Activated CD4-positive, CD25-positive, alpha-beta regulatory T cell treated with anti-CD3 and anti-CD28 coated beads, Interleukin-2, amount 50 U/mL, for 24 hours (primary cell): ENCODE measurements around the gene WDR46.
A peak's percentile ranks its signal among the peaks of the same experiment; 100 is the strongest.

ENCODE experiments used
- ATAC-seq, 2 donors: fragments of 150-1000 bp; cut with Tn5 transposase; one replicate each; pipeline ENCODE4 v1.10.0; 2021; ENCODE audit warnings: mild to moderate bottlenecking in 1 of 2, moderate library complexity in 1 of 2

The WDR46 gene

DNA sequence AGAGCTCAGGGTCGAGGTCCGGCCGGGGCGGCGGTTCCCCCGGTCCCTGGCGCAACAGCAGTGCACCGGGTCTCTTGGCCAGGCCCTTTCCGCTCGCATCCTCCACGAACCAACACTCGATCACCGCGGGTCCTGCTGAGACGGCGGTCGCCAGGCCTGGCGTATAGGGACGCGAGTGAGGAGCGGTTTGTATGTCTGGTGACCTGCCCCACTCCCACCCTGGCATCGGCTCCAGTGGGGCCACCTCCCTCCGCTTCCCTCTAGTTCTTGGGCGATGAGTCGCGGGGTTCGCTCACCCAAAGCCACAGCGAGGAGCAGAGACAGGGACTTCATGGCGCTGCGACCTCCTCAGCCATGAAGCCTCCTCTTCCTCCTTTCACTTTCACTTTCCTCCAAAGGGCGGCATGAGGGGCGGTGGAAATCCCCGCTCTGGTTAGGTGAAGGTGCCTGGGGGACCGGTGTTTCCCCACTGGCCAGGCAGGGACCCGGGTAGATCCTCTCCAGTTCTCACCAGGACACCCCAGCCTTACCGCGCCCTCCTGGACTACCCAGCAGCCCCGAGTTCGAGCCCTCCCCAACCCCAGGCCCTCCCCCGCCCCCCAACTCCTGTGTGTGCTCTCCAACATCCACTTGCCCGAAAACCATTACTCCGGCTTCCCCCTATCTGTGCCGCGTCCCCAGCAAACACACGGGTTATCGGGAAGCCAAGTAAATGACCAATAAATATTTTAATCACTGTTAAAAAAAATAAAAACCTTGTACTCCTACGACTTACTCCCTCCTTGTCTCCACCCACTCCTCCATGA lies 24.9 kb upstream of the WDR46 start, which contains the start of gene TAPBP:
TAPBP (minus strand) TSS at position 370 of the 806 bp plus-strand sequence; CDS start at position 333, 37 bp downstream.
- peak; percentile 55 to 61 for ATAC-seq

DNA sequence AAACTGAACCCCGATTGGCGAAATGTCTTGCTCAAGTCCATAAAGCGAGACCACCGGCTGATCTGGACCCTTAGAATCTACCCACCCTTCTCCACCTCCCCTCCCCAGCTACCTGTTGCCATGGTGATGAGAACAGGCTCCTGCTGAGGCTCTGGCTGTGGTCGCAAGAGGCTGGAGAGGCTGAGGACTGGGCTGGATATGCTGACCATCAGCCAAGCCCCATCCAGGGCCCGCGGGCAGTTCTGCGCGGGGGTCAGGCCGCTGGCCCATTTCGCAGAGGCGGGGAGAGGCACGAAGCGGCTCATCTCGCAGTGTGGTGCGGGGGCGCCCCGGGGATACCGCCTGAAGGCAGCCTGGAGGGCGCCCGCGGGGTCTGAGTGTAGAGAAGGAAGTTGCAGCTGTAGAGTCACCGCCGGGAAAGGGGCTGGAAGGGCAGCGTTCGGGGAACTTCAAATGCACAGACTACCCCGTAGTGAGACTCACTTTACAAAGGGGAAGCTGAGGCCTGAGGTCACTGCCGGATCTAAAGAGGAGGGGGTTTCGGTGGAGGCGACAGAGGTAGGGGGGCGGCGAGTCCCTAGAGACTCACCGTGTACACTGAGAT lies 24.2 kb upstream of the WDR46 start:
- peak in 1 of 2 donors; percentile 6 for ATAC-seq

DNA sequence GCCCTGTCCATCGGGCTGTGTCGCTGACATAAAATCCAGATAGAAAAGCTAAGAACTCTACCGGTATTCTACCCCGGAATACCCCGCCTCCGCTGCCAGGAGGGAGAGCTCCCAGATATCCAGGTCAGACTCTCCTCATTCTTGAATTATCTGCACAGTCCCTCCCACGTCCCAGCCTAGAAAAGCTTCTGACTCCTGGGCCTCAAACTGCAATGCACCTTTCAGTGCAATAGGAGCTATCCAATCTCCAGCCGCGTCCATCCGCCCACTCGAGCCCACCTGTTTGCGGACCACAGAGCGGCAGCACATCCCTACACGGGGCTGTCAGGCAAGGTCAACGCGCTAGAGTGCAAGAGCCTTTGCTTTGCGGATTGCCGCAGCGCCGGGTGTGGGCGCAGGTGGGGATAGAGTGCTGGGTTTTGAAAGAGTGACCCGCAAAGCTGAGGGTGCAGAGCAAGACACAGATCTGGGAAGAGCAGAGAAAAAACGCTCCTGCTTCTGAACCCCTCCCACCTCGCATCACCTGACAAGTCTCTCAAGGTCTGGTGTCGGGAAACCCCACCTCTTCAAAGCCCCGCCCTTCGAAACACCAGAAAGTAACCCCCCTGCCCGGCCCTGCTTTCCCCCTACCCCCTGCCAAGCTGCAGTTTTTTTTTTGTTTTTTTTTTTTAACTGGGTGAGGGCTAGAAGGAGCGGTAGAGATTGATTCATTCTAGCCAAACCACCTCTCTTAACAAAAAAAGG lies 23.5 kb upstream of the WDR46 start:
- peak; percentile 37 to 44 for ATAC-seq

DNA sequence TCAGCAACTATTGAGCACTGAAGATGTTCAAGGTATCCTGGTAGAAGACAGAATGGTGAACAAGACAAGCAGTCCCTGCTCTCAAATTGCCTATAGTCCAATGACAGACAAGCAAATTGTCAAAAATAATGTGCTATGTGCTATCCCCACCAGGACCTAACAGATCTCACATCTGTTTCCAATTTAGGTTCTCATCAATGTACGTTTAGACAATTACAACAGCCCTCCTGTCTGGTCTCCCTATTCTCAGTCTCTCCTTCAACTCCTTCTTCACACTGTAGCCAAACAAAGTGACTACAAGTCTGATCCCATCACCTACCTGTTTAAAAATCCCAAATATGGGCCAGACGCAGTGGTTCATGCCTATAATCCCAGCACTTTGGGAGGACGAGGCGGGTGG lies 17.3 kb upstream of the WDR46 start:
- no peak for ATAC-seq

DNA sequence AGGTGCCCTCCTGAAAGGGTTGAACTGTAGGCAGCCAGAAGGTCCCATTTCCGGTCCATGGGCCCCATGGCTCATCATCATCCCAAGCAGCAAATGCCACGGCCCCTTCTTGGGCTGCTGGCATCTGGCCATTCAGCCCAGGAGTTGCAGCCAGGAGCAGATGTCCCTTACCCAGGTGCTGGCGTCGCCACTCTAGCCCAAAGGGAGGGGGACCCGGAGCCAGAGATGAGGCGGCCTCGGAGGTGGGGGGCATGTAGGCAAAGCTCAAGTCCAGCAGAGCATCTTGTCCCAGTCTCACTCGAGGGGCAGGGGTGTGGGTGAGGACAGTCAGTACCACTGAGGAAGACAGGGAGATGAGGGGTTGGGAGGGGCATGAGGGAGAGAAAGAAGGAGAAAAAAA lies 16.0 kb upstream of the WDR46 start:
- no peak for ATAC-seq

DNA sequence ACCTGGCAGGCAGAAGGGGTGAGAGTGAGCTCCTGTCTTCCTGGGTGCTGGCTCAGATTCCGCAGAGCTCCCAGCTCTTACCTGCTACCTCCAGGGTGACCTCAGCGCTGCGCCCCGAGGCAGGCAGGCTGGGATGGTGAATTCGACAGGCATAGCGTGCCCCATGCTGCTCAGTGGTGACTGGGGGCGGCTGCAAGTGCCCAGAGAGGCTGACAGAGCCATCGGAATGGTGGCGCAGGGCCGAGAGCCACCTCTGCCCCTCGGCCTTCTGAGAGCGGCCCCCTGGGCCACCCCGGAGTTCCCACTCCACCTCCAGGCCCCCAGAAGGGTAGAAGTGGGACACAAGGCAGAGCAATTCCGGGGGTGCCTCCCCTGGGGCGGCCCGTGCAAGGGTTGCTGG lies 15.2 kb upstream of the WDR46 start:
- ATAC-seq = no peak

DNA sequence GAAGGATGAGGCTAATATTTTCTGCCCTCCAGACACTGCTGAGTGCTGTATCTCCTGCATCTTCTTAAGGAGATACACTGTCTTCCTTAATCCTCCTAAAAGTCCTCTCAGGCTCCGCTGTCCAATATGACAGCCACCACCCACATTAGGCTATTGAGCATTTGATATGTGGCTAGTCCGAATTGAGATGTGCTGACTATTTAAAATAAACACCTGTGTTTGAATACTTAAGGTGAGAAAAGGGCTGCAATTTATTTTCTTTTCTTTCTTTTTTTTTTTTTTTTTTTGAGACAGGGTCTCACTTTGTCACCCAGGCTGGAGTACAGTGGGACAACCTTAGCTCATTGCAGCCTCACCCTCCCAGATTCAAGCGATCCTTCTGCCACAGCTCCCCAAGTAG lies 12.8 kb upstream of the WDR46 start:
- ATAC-seq = no peak

DNA sequence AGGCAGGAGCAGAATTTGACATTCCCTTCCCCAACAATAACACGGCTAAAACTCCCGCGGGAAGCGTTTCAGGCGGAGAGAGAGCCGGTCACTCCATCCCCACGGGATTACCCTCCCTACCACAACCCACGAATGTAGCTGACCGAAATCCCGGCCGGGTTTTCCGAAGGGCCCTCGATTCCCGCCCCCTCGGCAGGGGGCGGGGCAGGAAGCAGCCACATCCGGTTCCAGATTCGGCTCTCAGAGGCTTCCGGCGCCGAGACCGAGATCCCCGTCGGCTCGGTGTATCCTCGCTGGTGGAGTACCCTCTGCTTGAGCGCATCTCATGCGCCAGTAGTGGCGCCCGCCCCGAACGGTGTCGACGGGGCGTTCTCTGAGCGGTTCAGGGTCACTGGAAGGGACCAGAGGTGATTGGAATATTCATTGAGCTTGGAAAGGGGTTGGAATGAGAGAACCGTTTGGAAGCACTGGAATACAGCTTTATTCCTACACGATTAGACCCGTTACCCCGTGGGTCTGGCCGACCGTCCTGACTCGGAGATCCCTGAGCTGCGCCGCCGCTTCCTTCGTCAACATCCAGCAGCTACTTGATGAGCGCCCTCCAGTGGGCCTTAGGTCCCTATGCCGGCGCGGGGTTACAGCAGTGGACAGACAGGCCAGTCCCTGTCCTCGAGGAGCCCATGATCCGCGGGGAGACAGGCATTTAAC lies 10.4 kb upstream of the WDR46 start:
- ATAC-seq = peak; percentile 85

DNA sequence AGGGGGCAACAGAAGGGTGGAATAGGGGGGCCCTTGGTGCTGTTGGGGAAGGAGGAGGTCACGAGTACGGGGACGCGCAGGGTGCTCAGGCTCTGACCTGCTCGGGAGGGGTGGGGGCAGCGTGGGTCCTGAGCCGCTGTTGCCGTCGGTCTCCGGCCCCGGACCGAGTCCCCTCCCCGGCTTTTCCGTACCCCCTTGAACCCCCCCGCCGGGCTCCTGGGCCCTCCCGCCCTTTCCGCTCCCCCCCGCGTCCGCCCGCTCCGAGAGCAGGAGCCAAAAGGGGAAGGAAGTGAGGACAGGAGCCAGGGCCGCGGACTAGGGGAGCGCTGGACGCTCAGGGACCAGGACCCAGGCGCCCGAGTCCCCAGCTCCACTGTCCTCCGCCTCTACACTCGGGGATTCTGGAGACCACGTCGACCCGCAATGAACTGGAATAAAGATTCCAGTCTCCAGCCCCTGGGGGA lies 9.8 kb upstream of the WDR46 start, which contains the start of gene RGL2:
RGL2 (minus strand) TSS at position 170 of the 464 bp plus-strand sequence. CDS start 332 bp downstream, outside the sequence.
- ATAC-seq = peak; percentile 28 to 44

DNA sequence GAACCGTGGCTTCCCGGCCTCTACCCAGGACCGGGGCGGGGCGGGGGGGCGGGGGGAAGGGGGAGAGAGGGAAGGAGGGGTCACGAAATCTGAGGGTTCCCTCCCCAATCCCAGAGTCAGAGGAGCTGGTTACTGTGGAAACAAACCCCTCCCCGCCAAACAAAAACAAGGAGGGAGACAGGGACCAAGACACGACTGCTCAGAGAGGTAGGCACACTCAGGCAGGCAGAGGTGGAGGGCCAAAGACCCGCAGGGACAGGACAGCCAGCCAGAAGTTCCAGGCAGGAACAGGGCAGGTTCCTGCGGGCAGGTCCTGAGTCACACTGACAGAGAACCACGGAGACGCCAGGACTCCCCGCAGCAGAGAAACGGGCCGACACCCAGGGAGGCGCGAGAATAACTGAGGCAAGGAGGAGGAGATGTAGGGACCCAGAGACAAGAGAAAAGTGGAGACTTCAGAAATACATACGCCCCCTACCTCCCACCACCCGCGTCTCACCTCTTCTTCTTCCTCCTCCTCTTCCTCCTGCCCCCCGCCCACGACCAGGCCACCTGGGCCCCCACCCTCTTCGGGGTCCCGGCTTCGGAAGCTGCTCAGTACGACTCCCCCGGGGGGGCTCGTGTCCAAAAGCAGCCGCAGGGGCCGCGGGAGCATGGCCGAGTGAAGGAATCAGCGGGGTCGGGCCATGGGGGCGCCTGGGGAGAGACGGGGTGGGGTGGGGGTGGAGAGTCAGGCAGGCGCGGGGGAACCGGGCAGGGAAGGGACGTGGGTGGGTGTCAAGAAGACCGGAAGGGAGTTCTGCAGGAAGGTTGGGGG lies 9.1 kb upstream of the WDR46 start:
- ATAC-seq = peak; percentile 23 to 34

DNA sequence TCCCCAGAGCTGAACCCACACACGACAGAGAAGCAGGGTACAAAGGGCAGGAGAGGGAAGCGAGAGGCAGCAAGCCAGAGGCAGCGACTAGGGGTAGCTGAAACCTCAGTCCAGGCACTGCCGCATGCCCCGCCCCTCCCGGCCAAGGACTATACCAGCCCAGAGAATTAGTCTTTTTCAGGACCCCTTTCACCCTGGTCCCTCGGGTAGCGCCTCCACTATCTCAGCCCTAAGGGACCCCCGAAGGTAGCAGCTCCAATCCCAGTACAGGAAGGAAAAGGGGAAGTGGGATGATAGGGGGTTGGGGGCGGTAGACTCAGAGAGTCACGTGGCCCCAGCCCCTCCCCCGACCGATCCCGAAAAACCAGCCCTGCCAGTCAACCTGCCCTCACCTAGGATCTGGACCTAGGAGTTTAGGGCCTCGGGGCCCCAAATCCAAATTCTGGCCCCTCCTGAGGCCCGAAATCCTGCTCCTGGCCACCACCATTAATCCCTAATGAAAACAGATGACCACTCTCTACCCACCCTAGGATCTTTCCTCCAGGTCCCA lies 8.4 kb upstream of the WDR46 start:
- no peak for ATAC-seq

DNA sequence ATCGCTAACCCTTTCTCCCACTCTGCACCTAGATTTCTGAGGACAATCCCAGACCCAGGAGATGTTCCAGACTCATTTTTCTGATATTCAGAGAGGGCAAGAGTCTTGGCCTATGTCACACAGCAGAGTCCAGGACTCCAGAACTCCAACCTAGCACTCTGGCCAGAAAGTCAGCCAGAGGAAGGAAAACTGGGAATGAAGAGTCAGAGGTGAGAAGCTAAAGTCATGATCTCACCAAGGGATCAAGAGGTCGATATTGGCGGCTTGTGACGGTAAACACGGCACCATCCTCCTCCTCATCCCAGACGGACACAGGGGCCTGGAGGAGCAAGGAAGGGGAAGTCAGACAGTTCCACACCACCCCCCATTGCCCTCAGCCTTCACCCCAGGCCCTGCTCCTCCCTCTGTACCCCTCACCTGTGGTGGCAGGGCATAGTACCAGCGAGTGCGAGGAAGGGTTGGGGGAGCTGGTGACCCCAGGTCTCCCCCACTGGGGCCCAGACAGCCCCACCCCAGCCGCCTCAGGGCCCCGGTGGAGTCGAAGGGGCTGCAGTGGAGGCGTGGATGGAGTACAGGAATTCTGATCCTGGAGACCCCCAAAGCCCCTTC lies 7.9 kb upstream of the WDR46 start:
- ATAC-seq = no peak

DNA sequence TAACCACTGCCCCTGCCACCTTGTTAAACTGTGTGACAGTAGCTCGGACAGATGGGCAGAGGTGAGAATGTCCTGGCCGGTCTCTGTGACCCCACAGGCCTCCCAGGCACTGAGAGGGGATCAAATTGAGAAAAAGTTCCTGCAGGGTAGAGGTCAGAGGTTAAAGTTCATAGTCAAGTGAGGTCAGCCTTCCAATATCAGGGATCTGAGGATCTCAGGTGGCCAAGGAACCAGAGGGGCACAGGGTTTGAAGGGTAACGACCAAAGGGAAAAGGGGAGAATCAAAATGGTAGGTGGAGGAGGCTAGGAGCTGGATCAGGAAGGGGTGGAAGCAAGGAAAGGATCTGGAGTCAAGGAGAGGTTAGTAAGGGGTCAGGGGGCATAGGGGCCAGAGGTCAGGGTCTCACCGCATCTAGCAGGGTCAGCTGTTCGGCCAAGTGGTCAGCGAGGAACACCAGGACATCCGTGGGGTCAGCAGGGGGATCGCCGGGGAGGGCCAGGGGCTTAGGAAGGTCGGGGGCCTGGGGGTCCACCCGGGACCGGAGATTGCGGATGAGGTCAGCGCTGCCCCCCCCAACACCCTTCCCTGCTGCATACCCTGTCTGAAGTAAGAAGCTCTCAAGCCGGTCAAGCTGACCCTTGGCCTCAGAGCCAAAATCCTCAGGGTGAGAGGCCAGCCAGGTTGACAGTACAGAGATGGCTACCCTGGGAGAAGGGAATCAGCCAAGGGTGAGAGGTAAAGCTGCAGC lies 6.8 kb upstream of the WDR46 start:
- ATAC-seq = no peak

DNA sequence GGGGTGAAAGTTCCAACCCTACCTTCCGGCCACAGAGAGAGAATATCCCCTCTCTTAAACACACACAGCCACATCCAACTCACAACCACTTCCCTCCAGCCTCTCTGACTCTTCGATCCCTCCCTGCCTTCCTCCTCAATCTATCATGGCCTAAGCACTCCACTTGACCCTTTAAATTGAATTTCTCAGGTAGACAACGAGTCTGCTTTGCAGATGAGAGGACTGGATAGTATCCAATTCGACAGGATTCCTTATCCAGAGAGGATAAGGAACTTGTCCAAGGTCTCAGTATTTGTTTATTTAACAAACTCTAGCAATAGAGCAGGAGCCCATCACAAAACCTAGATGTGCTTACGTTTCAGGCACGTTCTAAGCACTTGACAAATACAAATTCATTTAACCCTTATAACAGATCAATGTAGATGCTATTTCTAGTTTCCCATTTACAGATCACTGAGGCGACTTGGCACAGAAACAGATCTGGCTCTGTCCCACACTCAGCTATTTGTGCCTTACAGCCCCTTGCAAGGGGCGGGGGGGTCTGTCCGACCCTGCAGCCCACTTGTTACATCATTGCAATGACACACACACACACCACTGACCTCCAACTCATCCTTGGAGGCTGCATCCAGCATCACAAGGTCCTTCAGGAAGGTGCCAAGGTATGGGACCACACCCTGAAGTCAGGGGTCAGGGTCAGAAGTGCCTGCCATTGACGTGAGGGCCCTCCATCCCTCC lies 5.2 kb upstream of the WDR46 start:
- ATAC-seq = no peak

DNA sequence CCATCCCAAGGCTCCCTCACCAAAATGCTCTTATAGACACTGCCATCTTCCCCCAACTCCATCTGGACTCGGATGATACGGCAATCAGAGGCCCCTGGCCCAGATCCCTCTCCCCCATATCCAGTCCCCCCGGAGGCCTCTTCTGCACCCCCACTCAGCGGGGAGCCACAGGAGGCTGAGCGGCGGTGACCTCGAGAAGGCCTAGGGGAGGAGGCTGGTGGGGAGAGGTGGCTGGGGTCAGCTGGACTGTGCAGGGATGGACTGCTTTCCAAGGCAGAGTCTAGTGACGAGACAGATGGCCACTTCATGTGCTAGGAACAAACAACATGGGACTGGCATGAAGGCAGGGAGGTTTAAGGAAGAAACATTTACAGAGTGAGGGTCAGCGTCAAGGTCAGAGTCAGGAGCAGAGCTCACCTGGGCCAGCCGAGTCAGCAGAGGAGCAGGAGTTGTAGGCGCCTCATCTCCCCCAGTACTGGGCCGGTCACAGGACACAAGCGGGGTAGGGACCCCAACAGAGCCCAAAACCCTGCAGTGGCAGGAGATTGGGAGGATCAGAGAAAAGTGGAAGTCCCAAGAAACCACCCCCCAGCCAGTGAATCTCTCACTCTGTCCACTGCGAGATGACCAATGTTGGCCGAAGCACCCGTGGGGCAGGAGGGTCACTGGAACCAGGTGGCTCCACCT lies 4.1 kb upstream of the WDR46 start:
- no peak for ATAC-seq

DNA sequence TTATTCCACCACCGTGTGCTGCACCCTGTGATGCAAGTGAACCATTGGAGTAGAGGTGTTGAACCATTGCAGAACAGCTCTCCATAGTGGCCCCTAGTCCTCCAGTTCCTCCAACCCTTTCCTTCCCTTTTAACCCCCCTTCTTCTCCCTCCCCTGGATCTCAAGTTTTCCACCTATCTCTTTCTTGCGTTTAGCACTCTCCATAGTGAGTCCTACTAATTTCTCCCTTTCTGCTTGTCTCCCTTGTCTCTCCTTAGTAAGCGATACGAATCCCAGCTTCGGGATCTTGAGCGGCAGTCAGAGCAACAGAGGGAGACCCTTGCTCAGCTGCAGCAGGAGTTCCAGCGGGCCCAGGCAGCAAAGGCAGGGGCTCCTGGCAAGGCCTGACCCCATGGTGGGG lies 1.4 kb upstream of the WDR46 start:
- ATAC-seq = no peak

DNA sequence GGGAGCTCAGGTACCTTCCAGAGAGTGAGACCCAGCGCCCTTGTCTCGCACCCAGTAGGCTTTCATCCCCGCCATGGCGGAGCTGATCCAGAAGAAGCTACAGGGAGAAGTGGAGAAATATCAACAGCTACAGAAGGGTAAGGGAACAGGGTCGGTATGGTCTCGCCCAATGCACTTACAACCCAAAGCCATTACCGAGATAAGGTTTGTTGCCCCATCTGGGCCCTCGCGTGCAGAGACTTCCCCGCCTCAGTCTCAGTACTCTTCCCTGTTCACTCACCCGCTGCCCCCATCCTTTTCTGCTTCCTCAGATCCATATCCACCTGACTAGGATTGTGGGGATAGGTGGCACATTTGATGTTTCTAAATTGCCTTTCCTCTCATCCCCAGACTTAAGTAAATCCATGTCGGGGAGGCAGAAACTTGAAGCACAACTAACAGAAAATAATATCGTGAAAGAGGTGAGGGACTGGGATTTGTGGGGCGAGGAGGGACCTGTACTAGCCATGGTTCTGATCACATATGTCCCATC lies 811 bp upstream of the WDR46 start:
- ATAC-seq = peak; percentile 1 to 6

DNA sequence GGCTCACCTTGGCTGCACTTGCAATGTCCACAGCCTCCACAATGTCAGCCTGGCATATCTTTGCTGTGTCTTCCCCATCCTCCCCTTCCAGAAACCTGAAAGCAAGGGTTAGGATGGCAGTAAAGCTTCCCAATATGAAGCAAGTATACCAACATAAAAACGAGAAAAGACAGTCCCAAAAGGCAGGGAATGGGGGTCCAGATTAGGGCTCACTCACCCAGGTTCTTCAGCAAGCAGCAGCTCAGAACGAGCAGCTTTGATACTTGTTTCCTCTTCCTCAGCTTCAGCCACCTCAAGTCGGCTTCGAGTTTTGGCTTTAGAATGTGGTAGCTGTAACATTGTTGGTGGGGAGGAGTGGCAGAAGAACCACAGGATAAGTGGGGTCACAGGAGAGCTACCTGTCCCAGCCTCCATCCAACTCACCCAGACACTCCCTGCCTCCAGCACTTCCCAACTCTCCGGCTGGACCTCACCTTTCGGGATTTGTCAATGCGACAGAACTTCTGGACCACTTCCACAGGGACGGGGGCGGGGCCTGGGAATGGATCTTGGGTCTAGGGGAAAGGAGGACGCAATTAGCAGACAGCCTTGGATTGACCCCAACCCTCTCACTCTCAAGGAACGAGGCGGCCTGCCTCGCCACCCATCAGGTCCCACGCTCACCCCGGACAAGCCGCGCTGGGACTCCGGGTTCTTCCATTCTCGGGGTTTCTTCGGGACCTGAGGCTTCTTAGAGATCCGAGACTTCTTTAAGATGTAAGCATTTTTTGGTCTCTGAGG lies 708 bp downstream of the WDR46 start:
- no peak for ATAC-seq
